ENCODE data around the gene NFAM1.

Gene NFAM1

DNA sequence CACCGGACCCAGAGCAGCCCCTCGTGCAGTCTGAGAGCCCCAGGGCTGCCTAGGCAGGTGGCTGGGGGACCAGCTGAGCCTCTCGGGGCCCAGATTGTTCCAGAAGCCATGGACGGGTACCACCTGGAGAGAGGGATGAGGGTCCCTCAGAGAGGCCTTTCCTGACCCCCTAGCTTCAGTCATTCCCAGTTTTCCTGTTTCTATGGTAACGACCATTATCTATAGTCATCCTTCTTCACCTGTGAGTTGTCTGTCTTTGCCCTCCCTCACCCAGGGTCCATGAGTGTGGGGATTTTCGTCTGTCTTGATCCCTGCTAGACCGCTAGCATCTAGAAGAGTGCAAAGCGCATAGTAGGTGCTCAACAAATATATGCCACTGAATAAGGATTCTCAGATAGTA is 85.5 kb downstream of the NFAM1 start:
- Histone ChIP-seq H3K9me3 (ENCODE audit: insufficient read depth, low read depth, low read length) (no peaks in the 10 kb centered on the region), H3K9ac (ENCODE audit: low read depth, low read length, poor library complexity, severe bottlenecking) (no peak overlapping the region), H3K4me3 (ENCODE audit: low read length, poor library complexity, severe bottlenecking) (no peak overlapping the region), H3K27me3 (ENCODE audit: insufficient read depth, low read length, poor library complexity, severe bottlenecking) (no peaks in the 10 kb centered on the region), H3K79me2 (ENCODE audit: insufficient read depth, low read length) (peaks cover 15% of the 10 kb centered on the region; the same call in 1 of the 2 replicates), H3K4me1 (ENCODE audit: insufficient read depth, low read length, poor library complexity, severe bottlenecking) (peaks cover 19% of the 10 kb centered on the region), H3K36me3 (ENCODE audit: insufficient read depth, low read length) (no peaks in the 10 kb centered on the region), H3K4me2 (ENCODE audit: low read depth, low read length, poor library complexity, severe bottlenecking) (no peak overlapping the region), H2AFZ (ENCODE audit: low read length) (no peak overlapping the region), H3F3A (ENCODE audit: low read depth) (no peaks in the 10 kb centered on the region), H4K20me1 (ENCODE audit: insufficient read depth, low read length, poor library complexity, severe bottlenecking) (no peaks in the 10 kb centered on the region), H3K9me2 (replicated peaks; ENCODE audit: low read depth, low read length) (no peaks in the 10 kb centered on the region)
- no peak for TF ChIP-seq EZH2phosphoT487 (IDR thresholded peaks at IDR 0.05; ENCODE audit: borderline replicate concordance)
- TF ChIP-seq, protein P1, sequence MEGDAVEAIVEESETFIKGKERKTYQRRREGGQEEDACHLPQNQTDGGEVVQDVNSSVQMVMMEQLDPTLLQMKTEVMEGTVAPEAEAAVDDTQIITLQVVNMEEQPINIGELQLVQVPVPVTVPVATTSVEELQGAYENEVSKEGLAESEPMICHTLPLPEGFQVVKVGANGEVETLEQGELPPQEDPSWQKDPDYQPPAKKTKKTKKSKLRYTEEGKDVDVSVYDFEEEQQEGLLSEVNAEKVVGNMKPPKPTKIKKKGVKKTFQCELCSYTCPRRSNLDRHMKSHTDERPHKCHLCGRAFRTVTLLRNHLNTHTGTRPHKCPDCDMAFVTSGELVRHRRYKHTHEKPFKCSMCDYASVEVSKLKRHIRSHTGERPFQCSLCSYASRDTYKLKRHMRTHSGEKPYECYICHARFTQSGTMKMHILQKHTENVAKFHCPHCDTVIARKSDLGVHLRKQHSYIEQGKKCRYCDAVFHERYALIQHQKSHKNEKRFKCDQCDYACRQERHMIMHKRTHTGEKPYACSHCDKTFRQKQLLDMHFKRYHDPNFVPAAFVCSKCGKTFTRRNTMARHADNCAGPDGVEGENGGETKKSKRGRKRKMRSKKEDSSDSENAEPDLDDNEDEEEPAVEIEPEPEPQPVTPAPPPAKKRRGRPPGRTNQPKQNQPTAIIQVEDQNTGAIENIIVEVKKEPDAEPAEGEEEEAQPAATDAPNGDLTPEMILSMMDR (conservative IDR thresholded peaks at IDR 0.05; ENCODE audit: low read length) = no peak

- no peaks in the 10 kb centered on the region for H3K36me3 ChIP-seq (ENCODE audit: insufficient read depth, low read length)
- no peak overlapping the region for H3K9ac ChIP-seq (ENCODE audit: low read depth, low read length, poor library complexity, severe bottlenecking)
- TF ChIP-seq, protein P1 (conservative IDR thresholded peaks at IDR 0.05; ENCODE audit: low read length) = no peak
- H3F3A ChIP-seq (ENCODE audit: low read depth) = no peaks in the 10 kb centered on the region
- no peak overlapping the region for H2AFZ ChIP-seq (ENCODE audit: low read length)
- no peak overlapping the region for H3K4me3 ChIP-seq (ENCODE audit: low read length, poor library complexity, severe bottlenecking)
- H3K9me2 ChIP-seq (replicated peaks; ENCODE audit: low read depth, low read length) = no peaks in the 10 kb centered on the region
- H3K4me2 ChIP-seq (ENCODE audit: low read depth, low read length, poor library complexity, severe bottlenecking) = no peak overlapping the region
- no peaks in the 10 kb centered on the region for H4K20me1 ChIP-seq (ENCODE audit: insufficient read depth, low read length, poor library complexity, severe bottlenecking)
- peaks cover 19% of the 10 kb centered on the region for H3K4me1 ChIP-seq (ENCODE audit: insufficient read depth, low read length, poor library complexity, severe bottlenecking)
- H3K79me2 ChIP-seq (ENCODE audit: insufficient read depth, low read length) = peaks cover 15% of the 10 kb centered on the region; the same call in 1 of the 2 replicates
- no peaks in the 10 kb centered on the region for H3K9me3 ChIP-seq (ENCODE audit: insufficient read depth, low read depth, low read length)
- no peaks in the 10 kb centered on the region for H3K27me3 ChIP-seq (ENCODE audit: insufficient read depth, low read length, poor library complexity, severe bottlenecking)
Measured at GRCh38 chr22:42345458-42345857, 86.7 kb downstream of the NFAM1 start.

DNA sequence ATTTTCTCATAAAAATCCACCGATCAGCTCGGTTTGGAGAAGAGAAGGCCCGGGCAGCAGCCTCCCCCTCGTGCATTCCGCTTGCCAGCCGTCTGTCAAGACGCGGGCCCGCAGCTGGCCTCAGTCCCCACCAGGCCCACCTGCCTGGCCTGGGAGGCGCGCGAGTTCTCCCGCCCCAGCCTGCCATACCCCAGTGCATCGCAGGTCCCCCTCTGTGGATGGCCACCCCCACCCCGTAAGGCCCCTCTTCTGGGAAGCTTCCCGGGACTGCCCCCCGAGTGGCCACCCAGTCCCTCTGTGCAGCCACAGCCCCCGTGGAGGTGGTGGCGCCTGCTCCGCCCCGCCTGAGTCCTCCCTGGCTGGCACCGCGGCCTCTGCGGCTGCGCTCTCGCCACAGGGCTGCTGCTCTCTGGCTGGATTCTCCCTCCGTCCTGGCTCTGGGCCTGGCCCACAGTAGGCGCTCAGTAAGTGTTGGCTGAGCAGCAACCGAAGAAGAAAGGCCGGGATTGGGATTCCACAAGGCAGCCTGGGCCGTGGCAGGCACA is 87.8 kb downstream of the NFAM1 start:
- Histone ChIP-seq H4K20me1 (ENCODE audit: insufficient read depth, low read length, poor library complexity, severe bottlenecking) (no peaks in the 10 kb centered on the region), H3F3A (ENCODE audit: low read depth) (no peaks in the 10 kb centered on the region), H2AFZ (ENCODE audit: low read length) (no peak overlapping the region), H3K79me2 (ENCODE audit: insufficient read depth, low read length) (peaks cover 26% of the 10 kb centered on the region; the same call in 1 of the 2 replicates), H3K27me3 (ENCODE audit: insufficient read depth, low read length, poor library complexity, severe bottlenecking) (no peaks in the 10 kb centered on the region), H3K9ac (ENCODE audit: low read depth, low read length, poor library complexity, severe bottlenecking) (peak overlapping the region; percentile 28), H3K4me3 (ENCODE audit: low read length, poor library complexity, severe bottlenecking) (peak overlapping the region; percentile 37), H3K9me2 (replicated peaks; ENCODE audit: low read depth, low read length) (no peaks in the 10 kb centered on the region), H3K4me1 (ENCODE audit: insufficient read depth, low read length, poor library complexity, severe bottlenecking) (peaks cover 19% of the 10 kb centered on the region), H3K9me3 (ENCODE audit: insufficient read depth, low read depth, low read length) (no peaks in the 10 kb centered on the region), H3K36me3 (ENCODE audit: insufficient read depth, low read length) (no peaks in the 10 kb centered on the region), H3K4me2 (ENCODE audit: low read depth, low read length, poor library complexity, severe bottlenecking) (no peak overlapping the region)
- TF ChIP-seq, protein P1 (conservative IDR thresholded peaks at IDR 0.05; ENCODE audit: low read length) = no peak
- TF ChIP-seq EZH2phosphoT487 (IDR thresholded peaks at IDR 0.05; ENCODE audit: borderline replicate concordance) = no peak

Data from Loucy (cell line).